HEK293 (cell line): ENCODE data around the gene MMP23B.

ENCODE experiments used
- CTCF ChIA-PET: fragments of 350-600 bp; formaldehyde crosslinking; extraction: SDS; loops from one replicate; lab custom pipeline; 2021; ENCODE audit warnings: antibody characterized with exemption; lab: Yijun Ruan, JAX
- POLR2A ChIA-PET: fragments of 300-600 bp; formaldehyde crosslinking; extraction: SDS; loops from one replicate; lab custom pipeline; 2020; ENCODE audit warnings: antibody characterized with exemption, inconsistent platforms; lab: Yijun Ruan, JAX
- H3K27ac ChIP-seq: fragments of 200-500 bp; sonication (Bioruptor generic); 2 replicates; pipeline ENCODE4 v1.5.1; 2014; ENCODE audit warnings: low read depth, low read length, control low read depth, inconsistent platforms; ENCODE audit errors: extremely low read depth
- H3K36me3 ChIP-seq, 2 experiments: fragments of 200-500 bp in 1 of 2; sonication (Bioruptor generic) in 1 of 2; 1 replicate in 1 of 2; 2 replicates in 1 of 2; pipeline ENCODE4 v1.5.1; 2014 to 2017; ENCODE audit warnings: inconsistent platforms in 2 of 2, low read length in 2 of 2; ENCODE audit not compliant: control insufficient read depth in 2 of 2, insufficient read depth in 1 of 2
- H3K4me1 ChIP-seq: fragments of 200-500 bp; sonication (Bioruptor generic); 2 replicates; pipeline ENCODE4 v1.5.1; 2014; ENCODE audit warnings: mild to moderate bottlenecking, low read length, inconsistent platforms; ENCODE audit not compliant: control insufficient read depth, insufficient read depth
- H3K4me3 ChIP-seq: 2 replicates; pipeline ENCODE4 v1.5.1; 2011; ENCODE audit warnings: low read depth, mild to moderate bottlenecking, control low read depth, low read length, moderate library complexity
- H3K9me3 ChIP-seq: fragments of 200-500 bp; sonication (Bioruptor generic); 2 replicates; pipeline ENCODE4 v1.5.1; 2014; ENCODE audit warnings: low read depth, low read length, inconsistent platforms; ENCODE audit not compliant: control insufficient read depth, insufficient read depth
- GLIS1 ChIP-seq: fragments of 450-650 bp; formaldehyde crosslinking; IDR thresholded peaks from 2 replicates; pipeline ENCODE4 v1.5.1; 2016; ENCODE audit warnings: missing biosample characterization, missing genetic modification characterization
- HOXA7 ChIP-seq: sonication (generic); formaldehyde crosslinking; IDR thresholded peaks from 2 replicates; pipeline ENCODE4 v1.8.1; 2022; ENCODE audit warnings: missing genetic modification reagents, borderline replicate concordance
- KLF8 ChIP-seq: fragments of 450-650 bp; formaldehyde crosslinking; IDR thresholded peaks from 2 replicates; pipeline ENCODE4 v1.5.1; 2016; ENCODE audit warnings: missing biosample characterization, missing genetic modification characterization
- MYNN ChIP-seq: fragments of 450-650 bp; formaldehyde crosslinking; IDR thresholded peaks from 2 replicates; pipeline ENCODE4 v1.5.1; 2016; ENCODE audit warnings: missing biosample characterization, missing genetic modification characterization, borderline replicate concordance
- PRDM1 ChIP-seq: fragments of 450-650 bp; formaldehyde crosslinking; IDR thresholded peaks from 2 replicates; pipeline ENCODE4; 2016; ENCODE audit warnings: missing biosample characterization, missing genetic modification characterization
- PRDM2 ChIP-seq: fragments of 450-650 bp; formaldehyde crosslinking; IDR thresholded peaks from 2 replicates; pipeline ENCODE4 v1.5.1; 2016; ENCODE audit warnings: missing biosample characterization, missing genetic modification characterization, borderline replicate concordance
- SALL2 ChIP-seq: fragments of 450-650 bp; formaldehyde crosslinking; IDR thresholded peaks from 2 replicates; pipeline ENCODE4 v1.5.0; 2017; ENCODE audit warnings: missing biosample characterization, mild to moderate bottlenecking, missing genetic modification characterization, borderline replicate concordance
- ZIC2 ChIP-seq: fragments of 450-650 bp; formaldehyde crosslinking; IDR thresholded peaks from 2 replicates; pipeline ENCODE4 v1.5.1; 2016; ENCODE audit warnings: missing biosample characterization, missing genetic modification characterization
- ZNF174 ChIP-seq: fragments of 450-650 bp; formaldehyde crosslinking; IDR thresholded peaks from 2 replicates; pipeline ENCODE4 v1.5.0; 2017; ENCODE audit warnings: missing biosample characterization, mild to moderate bottlenecking, missing genetic modification characterization
- ZNF239 ChIP-seq: fragments of 450-650 bp; formaldehyde crosslinking; IDR thresholded peaks from 2 replicates; pipeline ENCODE4 v1.5.1; 2016; ENCODE audit warnings: missing biosample characterization, missing genetic modification characterization
- ZNF24 ChIP-seq: fragments of 450-650 bp; formaldehyde crosslinking; IDR thresholded peaks from 2 replicates; pipeline ENCODE4 v1.5.1; 2016; ENCODE audit warnings: missing biosample characterization, missing genetic modification characterization
- ZNF366 ChIP-seq: fragments of 450-650 bp; formaldehyde crosslinking; conservative IDR thresholded peaks from 2 replicates; pipeline ENCODE4 v1.5.1; 2016; ENCODE audit warnings: missing biosample characterization, missing genetic modification characterization
- ZNF571 ChIP-seq: fragments of 450-650 bp; formaldehyde crosslinking; IDR thresholded peaks from 2 replicates; pipeline ENCODE4 v1.5.0; 2017; ENCODE audit warnings: missing biosample characterization, missing genetic modification characterization
- ZNF600 ChIP-seq: fragments of 450-650 bp; formaldehyde crosslinking; IDR thresholded peaks from 2 replicates; pipeline ENCODE4 v1.5.1; 2016; ENCODE audit warnings: missing biosample characterization, missing genetic modification characterization
- ZXDB ChIP-seq: fragments of 450-650 bp; formaldehyde crosslinking; IDR thresholded peaks from 2 replicates; pipeline ENCODE4 v1.5.1; 2016; ENCODE audit warnings: missing biosample characterization, missing genetic modification characterization

Gene MMP23B

GRCh38 chr1:1600861-1601563, 31.0 kb upstream of the MMP23B start (continued):
- no peak for TF ChIP-seq PRDM2 (tag by site-specific recombination)
- TF ChIP-seq, all 188 proteins: peak for 2

GRCh38 chr1:1601564-1602303, 30.2 kb upstream of the MMP23B start:
- no peaks in the 10 kb centered on the region for H3K9me3 ChIP-seq
- H3K4me3 ChIP-seq: no peak overlapping the region
- peaks cover 6% of the 10 kb centered on the region; the same call in 1 of the 2 replicates for H3K4me1 ChIP-seq
- TF ChIP-seq KLF8 (tag by site-specific recombination) (peak; percentile 7; the same call in 1 of the 2 replicates), ZNF571 (no peak), ZNF600 (0 out of 2 replicates have a peak, but pooled peaks have one; percentile 32), ZNF24 (tag by site-specific recombination) (no peak)
- H3K27ac ChIP-seq: no peak overlapping the region
- CTCF ChIA-PET: interaction anchor here (0.6 kb wide), 1 partner anchor 257 kb away, joined by 3 read pairs; no protein-coding TSS in a partner anchor
- POLR2A ChIA-PET: interaction anchor here (1.4 to 2.6 kb wide), 2 partner anchors 10 to 13 kb away, joined by 4 to 17 read pairs; partner anchors contain the start of gene MIB2
- H3K36me3 ChIP-seq: no peaks in the 10 kb centered on the region

- Histone ChIP-seq H3K4me3 (no peak overlapping the region), H3K9me3 (no peaks in the 10 kb centered on the region), H3K4me1 (peaks cover 5% of the 10 kb centered on the region; the same call in 1 of the 2 replicates), H3K27ac (no peak overlapping the region)
- ChIA-PET CTCF (no interaction called here), POLR2A (interaction anchor here (1.4 to 2.6 kb wide), 2 partner anchors 9 to 12 kb away, joined by 4 to 17 read pairs; partner anchors contain the start of gene MIB2)
- TF ChIP-seq MYNN (tag by site-specific recombination) (no peak), SALL2 (tag by site-specific recombination) (no peak), GLIS1 (tag by site-specific recombination) (peak; percentile 16; the same call in 1 of the 2 replicates), ZNF174 (tag by site-specific recombination) (no peak), ZNF239 (tag by site-specific recombination) (no peak), ZXDB (tag by site-specific recombination) (no peak), ZIC2 (peak; percentile 18; the same call in 1 of the 2 replicates), ZNF366 (tag by site-specific recombination) (peak; percentile 85), PRDM1 (peak; percentile 82), HOXA7 (CRISPR knock-in tag) (no peak)
- TF ChIP-seq, all 188 proteins: peak for 4
- no peaks in the 10 kb centered on the region for H3K36me3 ChIP-seq
Observed at GRCh38 chr1:1602304-1602967, 29.5 kb upstream of the MMP23B start.
